ENCODE measurements around the gene YTHDF1. TPM values are rescaled to one million over a fixed set of nuclear protein-coding genes. Genes with fewer than 3 reads are reported as not detected.
"Not testable (repeated sequence)": the region's sequence is repeated elsewhere in the genome, so short reads cannot be mapped to it uniquely, and the experiment has no call there.

The YTHDF1 gene
- total and polyA plus RNA-seq, 8 donors, result 11.1 to 24.0 (median 15.9) TPM

DNA sequence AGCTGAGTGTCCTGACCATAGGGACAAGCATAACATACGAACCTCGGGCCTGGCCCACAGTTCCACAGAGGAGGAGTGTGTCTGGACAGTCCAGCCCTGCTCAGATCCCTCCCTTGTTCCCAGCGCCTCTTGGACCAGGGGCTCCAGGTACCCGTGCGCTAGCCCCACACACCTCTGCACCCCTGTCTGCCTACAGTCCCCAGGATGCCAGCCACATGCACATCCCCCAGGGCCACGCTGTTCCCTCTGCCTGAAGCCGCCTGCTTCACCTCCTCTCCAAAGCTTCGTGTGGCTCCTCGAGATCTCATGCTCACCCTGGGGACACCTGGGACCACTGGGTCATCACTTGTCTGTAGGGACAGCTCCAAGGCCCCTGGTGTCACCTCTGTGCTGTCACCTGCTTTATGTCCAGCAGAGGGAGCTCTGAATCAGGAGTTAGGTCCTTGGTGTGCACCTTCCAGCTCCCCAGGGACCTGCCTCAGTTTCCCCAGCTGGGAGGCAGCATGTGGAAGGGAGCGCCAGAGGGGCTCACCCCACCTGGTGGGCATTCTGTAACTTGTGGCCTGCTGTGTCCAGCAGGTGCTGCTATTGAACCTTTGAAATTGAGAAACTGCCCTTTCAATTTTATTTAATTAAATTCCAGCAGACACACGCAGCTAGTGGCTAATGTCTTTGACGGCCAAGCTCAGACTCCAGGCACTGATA is 7.3 kb upstream of the YTHDF1 start:
- Histone ChIP-seq H3K27me3 (no peaks in the 10 kb centered on the region), H3K9me3 (no peaks in the 10 kb centered on the region), H3K4me1 (no peaks in the 10 kb centered on the region), H3K4me3 (no peak overlapping the region), H3K27ac (no peak overlapping the region), H3K36me3 (no peaks in the 10 kb centered on the region)
- FAIRE-seq, result no peak
- TF ChIP-seq, protein P1, sequence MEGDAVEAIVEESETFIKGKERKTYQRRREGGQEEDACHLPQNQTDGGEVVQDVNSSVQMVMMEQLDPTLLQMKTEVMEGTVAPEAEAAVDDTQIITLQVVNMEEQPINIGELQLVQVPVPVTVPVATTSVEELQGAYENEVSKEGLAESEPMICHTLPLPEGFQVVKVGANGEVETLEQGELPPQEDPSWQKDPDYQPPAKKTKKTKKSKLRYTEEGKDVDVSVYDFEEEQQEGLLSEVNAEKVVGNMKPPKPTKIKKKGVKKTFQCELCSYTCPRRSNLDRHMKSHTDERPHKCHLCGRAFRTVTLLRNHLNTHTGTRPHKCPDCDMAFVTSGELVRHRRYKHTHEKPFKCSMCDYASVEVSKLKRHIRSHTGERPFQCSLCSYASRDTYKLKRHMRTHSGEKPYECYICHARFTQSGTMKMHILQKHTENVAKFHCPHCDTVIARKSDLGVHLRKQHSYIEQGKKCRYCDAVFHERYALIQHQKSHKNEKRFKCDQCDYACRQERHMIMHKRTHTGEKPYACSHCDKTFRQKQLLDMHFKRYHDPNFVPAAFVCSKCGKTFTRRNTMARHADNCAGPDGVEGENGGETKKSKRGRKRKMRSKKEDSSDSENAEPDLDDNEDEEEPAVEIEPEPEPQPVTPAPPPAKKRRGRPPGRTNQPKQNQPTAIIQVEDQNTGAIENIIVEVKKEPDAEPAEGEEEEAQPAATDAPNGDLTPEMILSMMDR (IDR thresholded peaks at IDR 0.05), result peak; percentile 37 to 77 (median 59)
- ATAC-seq, result peak; percentile 36 to 75 (median 61)
- peak in 3 of 6 donors; percentile 44 to 52 (median 49) for DNase-seq
- intact Hi-C loops (cut with DNase I), result no loop called here
- 31 to 42% methylated on average over 12 of the region's 12 CpGs for WGBS, 2 donors

DNA sequence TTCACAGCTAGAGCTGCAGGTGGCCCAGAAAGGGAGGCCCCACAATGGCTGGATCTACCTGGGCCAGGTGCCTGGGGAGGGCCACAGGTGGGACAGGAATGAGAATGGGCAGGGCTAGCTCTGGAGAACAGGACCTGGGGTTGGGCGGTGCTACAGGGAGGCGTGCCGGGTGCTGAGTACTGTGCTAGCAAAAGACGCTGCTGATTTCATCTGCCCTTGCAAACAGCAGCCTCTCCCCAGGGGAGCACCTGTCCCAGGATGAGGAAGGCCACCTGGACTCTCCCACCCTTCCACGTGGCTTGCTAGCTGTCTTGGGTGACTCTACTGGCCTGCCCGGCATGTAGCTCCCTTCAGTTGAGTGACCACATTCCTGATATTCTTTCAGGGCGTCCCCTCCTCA is 6.6 kb upstream of the YTHDF1 start:
- TF ChIP-seq, protein P1 (IDR thresholded peaks at IDR 0.05), result no peak
- Histone ChIP-seq H3K9me3 (no peaks in the 10 kb centered on the region), H3K27ac (no peak overlapping the region), H3K27me3 (no peaks in the 10 kb centered on the region), H3K4me1 (no peaks in the 10 kb centered on the region), H3K4me3 (no peak overlapping the region), H3K36me3 (no peaks in the 10 kb centered on the region)
- 38 to 40% methylated on average over 7 of the region's 7 CpGs for WGBS, 2 donors
- ATAC-seq, result no peak
- no peak for DNase-seq
- FAIRE-seq, result no peak
- intact Hi-C loops (cut with DNase I), result no loop called here

DNA sequence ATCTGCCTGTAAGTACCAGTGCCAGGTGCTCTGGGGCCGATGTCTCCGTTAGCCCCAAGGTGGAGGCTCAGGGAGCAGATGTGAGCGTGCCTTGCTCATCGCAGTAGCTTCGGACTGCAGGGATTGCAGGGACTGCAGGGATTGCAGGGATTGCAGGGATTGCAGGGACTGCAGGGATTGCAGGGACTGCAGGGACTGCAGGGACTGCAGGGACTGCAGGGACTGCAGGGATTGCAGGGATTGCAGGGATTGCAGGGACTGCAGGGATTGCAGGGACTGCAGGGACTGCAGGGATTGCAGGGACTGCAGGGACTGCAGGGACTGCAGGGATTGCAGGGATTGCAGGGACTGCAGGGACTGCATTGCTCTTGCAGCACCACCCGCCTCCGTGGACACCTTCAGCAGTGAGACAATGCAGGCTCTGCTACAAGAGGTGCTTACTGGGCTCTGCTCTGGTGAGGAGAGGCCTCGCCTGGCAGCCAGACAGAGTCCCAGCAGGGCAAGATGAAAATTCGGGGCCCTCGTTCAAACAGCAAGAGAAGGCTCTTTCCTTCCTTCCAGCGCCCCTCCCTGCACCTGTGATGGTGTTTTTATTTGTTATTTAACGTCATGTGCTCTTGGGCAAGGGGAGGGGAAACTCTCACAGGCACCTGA is 5.6 kb upstream of the YTHDF1 start:
- 44 to 68% methylated on average over 12 of the region's 12 CpGs for WGBS, 2 donors
- H3K4me3 ChIP-seq; FAIRE-seq; H3K4me1 ChIP-seq; H3K27ac ChIP-seq; intact Hi-C loops (cut with DNase I); H3K36me3 ChIP-seq; H3K9me3 ChIP-seq; ATAC-seq; H3K27me3 ChIP-seq: not testable (repeated sequence)
- peak in 1 of 6 donors; percentile 26 for DNase-seq

DNA sequence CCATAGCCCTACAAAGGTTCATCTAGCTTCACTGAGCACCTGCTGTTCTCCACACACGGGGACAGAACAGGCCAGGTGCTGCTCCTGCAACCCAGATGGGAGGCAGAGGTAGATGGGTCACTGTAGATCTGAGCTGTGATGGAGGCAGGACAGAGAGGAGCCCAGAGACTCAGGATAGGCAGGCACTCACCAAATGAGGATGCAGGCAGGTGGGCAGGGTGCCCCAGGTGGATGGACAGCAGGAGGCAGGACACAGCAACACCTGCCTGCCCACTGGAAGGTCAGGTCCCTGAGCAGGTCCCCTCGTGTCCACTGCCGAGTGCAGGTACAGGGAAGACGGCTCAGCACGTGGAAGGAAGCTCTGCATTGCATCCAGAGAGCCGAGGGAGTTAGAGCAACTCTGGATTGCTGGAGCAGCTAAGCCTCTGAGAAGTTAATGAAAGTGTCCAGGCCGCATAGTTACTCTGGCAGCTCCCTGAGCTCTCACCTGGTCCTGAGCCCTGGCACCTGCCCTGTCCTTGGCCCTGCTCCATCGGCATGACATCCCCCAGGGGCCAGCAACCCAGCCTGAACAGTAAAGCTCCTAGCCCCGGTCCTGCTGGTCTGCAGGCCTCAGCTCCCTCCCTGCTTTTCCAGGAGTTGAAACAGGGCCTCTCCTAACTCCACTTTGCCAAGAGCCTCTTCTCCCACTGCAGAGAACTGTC is 4.9 kb upstream of the YTHDF1 start:
- TF ChIP-seq, protein P1 (IDR thresholded peaks at IDR 0.05), result no peak
- intact Hi-C loops (cut with DNase I), result no loop called here
- no peak overlapping the region for H3K4me3 ChIP-seq
- FAIRE-seq (no peak), DNase-seq (peak in 1 of 6 donors; percentile 35), ATAC-seq (no peak)
- H3K27ac ChIP-seq, result no peak overlapping the region
- 27 to 49% methylated on average over 9 of the region's 9 CpGs for WGBS, 2 donors
- H3K4me1 ChIP-seq, result peaks cover 0 to 5% (median 0%) of the 10 kb centered on the region in 3 donors
- no peaks in the 10 kb centered on the region for H3K27me3 ChIP-seq
- no peaks in the 10 kb centered on the region for H3K36me3 ChIP-seq
- H3K9me3 ChIP-seq, result no peaks in the 10 kb centered on the region

DNA sequence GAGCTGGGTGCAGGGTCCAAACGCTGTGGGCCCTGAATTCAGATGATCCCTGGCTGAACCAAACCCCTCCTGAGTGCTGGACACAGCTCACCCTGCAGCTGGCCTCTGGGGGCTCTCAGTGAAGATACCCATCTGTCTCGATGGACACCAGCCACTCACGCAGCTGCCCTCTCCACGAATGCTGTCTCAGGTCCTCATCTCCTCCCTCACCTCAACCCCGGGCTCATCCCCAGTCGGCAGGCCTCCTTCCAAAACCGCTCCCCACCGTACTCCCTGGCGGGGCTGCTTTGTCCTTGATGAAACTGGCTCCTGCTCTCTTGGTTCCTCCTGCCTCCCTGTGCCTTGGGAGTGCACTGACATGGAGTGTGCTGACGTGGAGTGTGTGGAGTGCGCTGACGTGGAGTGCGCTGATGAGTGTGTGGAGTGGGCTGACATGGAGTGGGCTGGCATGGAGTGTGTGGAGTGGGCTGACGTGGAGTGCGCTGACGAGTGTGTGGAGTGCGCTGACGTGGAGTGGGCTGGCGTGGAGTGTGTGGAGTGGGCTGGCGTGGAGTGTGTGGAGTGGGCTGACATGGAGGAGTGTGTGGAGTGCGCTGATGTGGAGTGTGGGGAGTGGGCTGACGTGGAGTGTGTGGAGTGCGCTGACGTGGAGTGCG is 4.1 kb upstream of the YTHDF1 start:
- intact Hi-C loops (cut with DNase I), result no loop called here
- no peaks in the 10 kb centered on the region for H3K36me3 ChIP-seq
- no peak overlapping the region for H3K27ac ChIP-seq
- no peak overlapping the region for H3K4me3 ChIP-seq
- H3K27me3 ChIP-seq, result no peaks in the 10 kb centered on the region
- FAIRE-seq (no peak), ATAC-seq (no peak), DNase-seq (no peak)
- H3K4me1 ChIP-seq, result peaks cover 0 to 5% (median 0%) of the 10 kb centered on the region in 3 donors
- 51 to 67% methylated on average over 25 of the region's 25 CpGs for WGBS, 2 donors
- TF ChIP-seq, protein P1 (IDR thresholded peaks at IDR 0.05), result no peak
- H3K9me3 ChIP-seq, result no peaks in the 10 kb centered on the region
